Measurements from ENCODE around the gene CITED1.

DNA sequence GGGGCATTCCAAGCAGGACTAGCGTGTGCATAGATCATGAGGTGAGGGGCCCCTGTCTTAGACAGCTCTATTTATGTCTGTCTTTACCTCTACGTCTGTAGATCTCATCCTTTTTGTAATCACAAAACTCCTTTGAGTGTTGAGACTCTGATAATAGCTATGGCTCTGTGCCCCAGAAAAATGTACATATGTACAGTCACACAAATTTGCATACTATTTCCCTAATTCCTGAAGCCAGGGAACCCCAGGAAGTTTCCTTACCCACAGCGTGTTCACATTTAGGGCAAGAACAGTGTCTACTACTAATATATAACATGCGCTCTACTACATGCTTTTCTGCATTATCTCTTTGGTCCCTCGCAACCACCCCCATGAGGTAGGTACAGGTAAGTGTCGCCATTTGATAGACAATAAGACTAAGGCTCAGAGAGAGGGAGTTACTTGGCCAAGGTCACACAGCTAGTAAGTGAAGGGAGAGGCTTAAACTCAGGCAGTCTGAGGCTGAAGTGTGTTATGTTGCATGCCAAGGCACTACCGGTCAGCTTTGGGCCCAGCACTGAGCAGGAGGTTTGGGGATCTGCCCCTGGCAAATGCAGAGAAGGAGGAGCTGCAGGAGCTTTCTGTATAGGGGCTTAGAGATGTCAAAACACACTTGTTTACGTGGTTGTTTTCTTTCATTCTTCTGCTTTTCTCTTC, 21.0 kb upstream of the CITED1 start:
- TF ChIP-seq CTCF (conservative IDR thresholded peaks at IDR 0.05 in 1 of 2, IDR thresholded peaks at IDR 0.05 in 1 of 2; ENCODE audit: low read depth in 1 of 2, low read length in 2 of 2) (no peak), EZH2 (IDR thresholded peaks at IDR 0.05; ENCODE audit: low read length, missing control alignments) (no peak)
